ENCODE results near the gene STON1.

DNA sequence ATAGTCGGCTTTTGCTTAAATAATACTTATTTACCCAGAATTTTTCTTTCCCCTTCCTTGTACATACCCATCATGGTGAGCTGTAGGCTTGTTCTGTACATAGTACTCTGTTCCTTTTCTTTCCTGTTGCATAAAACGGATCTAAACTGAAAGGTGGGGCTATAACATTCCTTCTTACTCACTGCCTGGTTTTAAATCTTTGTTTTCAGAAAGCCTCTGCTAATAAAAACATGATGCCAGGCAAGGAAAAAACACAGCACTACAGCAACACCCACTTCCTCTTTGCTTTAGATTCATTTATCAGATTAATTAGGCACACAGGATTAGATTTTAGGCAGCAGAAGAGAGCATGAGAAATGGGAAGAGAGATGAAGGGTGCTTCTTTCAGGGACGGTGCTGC, 19.6 kb upstream of the STON1 start:
- no peak for TF ChIP-seq ZNF585B (tag by site-specific recombination; IDR thresholded peaks at IDR 0.05)
- TF ChIP-seq, protein P1, sequence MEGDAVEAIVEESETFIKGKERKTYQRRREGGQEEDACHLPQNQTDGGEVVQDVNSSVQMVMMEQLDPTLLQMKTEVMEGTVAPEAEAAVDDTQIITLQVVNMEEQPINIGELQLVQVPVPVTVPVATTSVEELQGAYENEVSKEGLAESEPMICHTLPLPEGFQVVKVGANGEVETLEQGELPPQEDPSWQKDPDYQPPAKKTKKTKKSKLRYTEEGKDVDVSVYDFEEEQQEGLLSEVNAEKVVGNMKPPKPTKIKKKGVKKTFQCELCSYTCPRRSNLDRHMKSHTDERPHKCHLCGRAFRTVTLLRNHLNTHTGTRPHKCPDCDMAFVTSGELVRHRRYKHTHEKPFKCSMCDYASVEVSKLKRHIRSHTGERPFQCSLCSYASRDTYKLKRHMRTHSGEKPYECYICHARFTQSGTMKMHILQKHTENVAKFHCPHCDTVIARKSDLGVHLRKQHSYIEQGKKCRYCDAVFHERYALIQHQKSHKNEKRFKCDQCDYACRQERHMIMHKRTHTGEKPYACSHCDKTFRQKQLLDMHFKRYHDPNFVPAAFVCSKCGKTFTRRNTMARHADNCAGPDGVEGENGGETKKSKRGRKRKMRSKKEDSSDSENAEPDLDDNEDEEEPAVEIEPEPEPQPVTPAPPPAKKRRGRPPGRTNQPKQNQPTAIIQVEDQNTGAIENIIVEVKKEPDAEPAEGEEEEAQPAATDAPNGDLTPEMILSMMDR (tag by site-specific recombination; IDR thresholded peaks at IDR 0.05), result no peak
- TF ChIP-seq ZNF175 (tag by site-specific recombination; IDR thresholded peaks at IDR 0.05), result no peak
- no peak for TF ChIP-seq ZNF302 (tag by site-specific recombination; IDR thresholded peaks at IDR 0.05; ENCODE audit: low read depth)
- TF ChIP-seq ZNF211 (tag by site-specific recombination; IDR thresholded peaks at IDR 0.05; ENCODE audit: low read depth), result no peak
- TF ChIP-seq TCF7L2 (IDR thresholded peaks at IDR 0.05; ENCODE audit: borderline replicate concordance, low read depth, low read length), result no peak
- TF ChIP-seq, protein P2, sequence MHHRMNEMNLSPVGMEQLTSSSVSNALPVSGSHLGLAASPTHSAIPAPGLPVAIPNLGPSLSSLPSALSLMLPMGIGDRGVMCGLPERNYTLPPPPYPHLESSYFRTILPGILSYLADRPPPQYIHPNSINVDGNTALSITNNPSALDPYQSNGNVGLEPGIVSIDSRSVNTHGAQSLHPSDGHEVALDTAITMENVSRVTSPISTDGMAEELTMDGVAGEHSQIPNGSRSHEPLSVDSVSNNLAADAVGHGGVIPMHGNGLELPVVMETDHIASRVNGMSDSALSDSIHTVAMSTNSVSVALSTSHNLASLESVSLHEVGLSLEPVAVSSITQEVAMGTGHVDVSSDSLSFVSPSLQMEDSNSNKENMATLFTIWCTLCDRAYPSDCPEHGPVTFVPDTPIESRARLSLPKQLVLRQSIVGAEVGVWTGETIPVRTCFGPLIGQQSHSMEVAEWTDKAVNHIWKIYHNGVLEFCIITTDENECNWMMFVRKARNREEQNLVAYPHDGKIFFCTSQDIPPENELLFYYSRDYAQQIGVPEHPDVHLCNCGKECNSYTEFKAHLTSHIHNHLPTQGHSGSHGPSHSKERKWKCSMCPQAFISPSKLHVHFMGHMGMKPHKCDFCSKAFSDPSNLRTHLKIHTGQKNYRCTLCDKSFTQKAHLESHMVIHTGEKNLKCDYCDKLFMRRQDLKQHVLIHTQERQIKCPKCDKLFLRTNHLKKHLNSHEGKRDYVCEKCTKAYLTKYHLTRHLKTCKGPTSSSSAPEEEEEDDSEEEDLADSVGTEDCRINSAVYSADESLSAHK (tag by site-specific recombination; IDR thresholded peaks at IDR 0.05), result no peak
- TF ChIP-seq WT1 (tag by site-specific recombination; IDR thresholded peaks at IDR 0.05), result no peak
- TF ChIP-seq, protein P3, sequence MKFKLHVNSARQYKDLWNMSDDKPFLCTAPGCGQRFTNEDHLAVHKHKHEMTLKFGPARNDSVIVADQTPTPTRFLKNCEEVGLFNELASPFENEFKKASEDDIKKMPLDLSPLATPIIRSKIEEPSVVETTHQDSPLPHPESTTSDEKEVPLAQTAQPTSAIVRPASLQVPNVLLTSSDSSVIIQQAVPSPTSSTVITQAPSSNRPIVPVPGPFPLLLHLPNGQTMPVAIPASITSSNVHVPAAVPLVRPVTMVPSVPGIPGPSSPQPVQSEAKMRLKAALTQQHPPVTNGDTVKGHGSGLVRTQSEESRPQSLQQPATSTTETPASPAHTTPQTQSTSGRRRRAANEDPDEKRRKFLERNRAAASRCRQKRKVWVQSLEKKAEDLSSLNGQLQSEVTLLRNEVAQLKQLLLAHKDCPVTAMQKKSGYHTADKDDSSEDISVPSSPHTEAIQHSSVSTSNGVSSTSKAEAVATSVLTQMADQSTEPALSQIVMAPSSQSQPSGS (tag by site-specific recombination; IDR thresholded peaks at IDR 0.05; ENCODE audit: low read depth), result no peak
- TF ChIP-seq, protein P4, sequence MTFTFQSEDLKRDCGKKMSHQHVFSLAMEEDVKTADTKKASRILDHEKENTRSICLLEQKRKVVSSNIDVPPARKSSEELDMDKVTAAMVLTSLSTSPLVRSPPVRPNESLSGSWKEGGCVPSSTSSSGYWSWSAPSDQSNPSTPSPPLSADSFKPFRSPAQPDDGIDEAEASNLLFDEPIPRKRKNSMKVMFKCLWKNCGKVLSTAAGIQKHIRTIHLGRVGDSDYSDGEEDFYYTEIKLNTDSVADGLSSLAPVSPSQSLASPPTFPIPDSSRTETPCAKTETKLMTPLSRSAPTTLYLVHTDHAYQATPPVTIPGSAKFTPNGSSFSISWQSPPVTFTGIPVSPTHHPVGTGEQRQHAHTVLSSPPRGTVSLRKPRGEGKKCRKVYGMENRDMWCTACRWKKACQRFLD (tag by site-specific recombination; IDR thresholded peaks at IDR 0.05), result no peak
- no peak for TF ChIP-seq ZBTB8A (tag by site-specific recombination; IDR thresholded peaks at IDR 0.05)

All from HEK293 (cell line).